ENCODE data around the gene AGFG2.

DNA sequence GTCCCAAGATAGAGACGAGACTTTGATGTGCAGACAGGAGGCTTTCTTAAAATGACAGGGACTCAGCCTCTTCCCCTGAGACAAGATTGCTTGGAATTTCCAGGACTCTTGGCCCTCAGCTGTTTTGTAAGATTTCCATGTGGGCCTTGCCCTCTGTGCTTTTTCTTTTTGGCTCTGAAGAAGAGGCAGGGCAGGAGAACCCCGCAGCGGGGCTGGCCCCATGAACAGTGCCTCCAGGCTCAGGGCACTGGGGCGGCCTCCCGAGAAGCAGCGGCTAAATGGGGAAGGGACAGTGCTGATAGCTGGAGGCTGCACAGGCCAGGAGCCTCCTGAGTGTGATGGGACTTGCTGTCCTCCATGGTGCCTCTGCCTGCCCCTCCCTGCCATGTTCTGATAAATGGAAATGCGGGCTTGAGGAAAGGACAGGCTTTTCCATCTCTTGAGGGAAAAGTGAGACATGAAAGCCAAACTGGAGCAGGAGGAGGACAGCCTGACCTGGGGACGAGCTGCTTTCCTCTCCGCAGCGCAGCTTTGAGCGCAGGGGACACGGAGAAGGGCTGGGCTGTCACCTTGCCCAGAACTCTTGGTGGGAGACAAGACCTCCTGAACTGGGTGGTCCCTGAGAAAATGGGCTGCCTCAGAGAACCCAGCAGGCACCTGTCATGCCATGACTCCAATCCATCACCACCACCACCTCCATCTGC lies 22.6 kb downstream of the AGFG2 start:
- TF ChIP-seq, protein P1, sequence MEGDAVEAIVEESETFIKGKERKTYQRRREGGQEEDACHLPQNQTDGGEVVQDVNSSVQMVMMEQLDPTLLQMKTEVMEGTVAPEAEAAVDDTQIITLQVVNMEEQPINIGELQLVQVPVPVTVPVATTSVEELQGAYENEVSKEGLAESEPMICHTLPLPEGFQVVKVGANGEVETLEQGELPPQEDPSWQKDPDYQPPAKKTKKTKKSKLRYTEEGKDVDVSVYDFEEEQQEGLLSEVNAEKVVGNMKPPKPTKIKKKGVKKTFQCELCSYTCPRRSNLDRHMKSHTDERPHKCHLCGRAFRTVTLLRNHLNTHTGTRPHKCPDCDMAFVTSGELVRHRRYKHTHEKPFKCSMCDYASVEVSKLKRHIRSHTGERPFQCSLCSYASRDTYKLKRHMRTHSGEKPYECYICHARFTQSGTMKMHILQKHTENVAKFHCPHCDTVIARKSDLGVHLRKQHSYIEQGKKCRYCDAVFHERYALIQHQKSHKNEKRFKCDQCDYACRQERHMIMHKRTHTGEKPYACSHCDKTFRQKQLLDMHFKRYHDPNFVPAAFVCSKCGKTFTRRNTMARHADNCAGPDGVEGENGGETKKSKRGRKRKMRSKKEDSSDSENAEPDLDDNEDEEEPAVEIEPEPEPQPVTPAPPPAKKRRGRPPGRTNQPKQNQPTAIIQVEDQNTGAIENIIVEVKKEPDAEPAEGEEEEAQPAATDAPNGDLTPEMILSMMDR (IDR thresholded peaks at IDR 0.05), result no peak
- no peak for TF ChIP-seq POLR2A (IDR thresholded peaks at IDR 0.05)

All from lower leg skin (tissue), 3 donors.